Prostate gland (tissue), 2 donors: Measurements from ENCODE around the gene ZNF227.
"Not testable (repeated sequence)": the region's sequence is repeated elsewhere in the genome, so short reads cannot be mapped to it uniquely, and the experiment has no call there.

Experiments
- CTCF ChIP-seq, 4 experiments: fragments of 200-600 bp in 2 of 4; fragments of 450-650 bp in 2 of 4; sonication (generic) in 2 of 4; IDR thresholded peaks; 1 replicate in 3 of 4; 2 replicates in 1 of 4; pipeline ENCODE4 v1.5.1; 2016 to 2019; ENCODE audit warnings: antibody characterized with exemption in 4 of 4, mild to moderate bottlenecking in 2 of 4, moderate library complexity in 2 of 4
- POLR2A ChIP-seq: fragments of 450-650 bp; IDR thresholded peaks from one replicate; pipeline ENCODE4 v1.6.1; 2016; ENCODE audit warnings: antibody characterized with exemption, mild to moderate bottlenecking
- POLR2AphosphoS5 ChIP-seq: sonication (generic); formaldehyde crosslinking; IDR thresholded peaks from one replicate; pipeline ENCODE4 v1.6.1; 2017; ENCODE audit warnings: antibody characterized with exemption

- TF ChIP-seq CTCF (IDR thresholded peaks at IDR 0.05); POLR2A; POLR2AphosphoS5: not testable (repeated sequence)
Observed at GRCh38 chr19:44170660-44171059, 41.7 kb upstream of the ZNF227 start.
